HG02970 (cell line): Measurements from ENCODE around the gene ZNF225.
"Not testable (repeated sequence)": the region's sequence is repeated elsewhere in the genome, so short reads cannot be mapped to it uniquely, and the experiment has no call there.

Experiments used
- ATAC-seq: cut with Tn5 transposase; IDR thresholded peaks from one replicate; pipeline ENCODE4 v1.9.1; 2021; ENCODE audit warnings: mild to moderate bottlenecking, moderate library complexity, moderate number of reproducible peaks; ENCODE audit not compliant: unreplicated experiment, low FRiP score

The ZNF225 gene

GRCh38 chr19:44113138-44113783, at the start of gene ZNF225:
Gene ZNF225 (plus strand): TSS chr19:44113399. CDS start chr19:44115828, 2,429 bp downstream.
- ATAC-seq, result peak; percentile 96

- ATAC-seq, result no peak
Measured at GRCh38 chr19:44066305-44066704, 46.9 kb upstream of the ZNF225 start.

GRCh38 chr19:44069415-44069814, 43.8 kb upstream of the ZNF225 start:
- no peak for ATAC-seq

- peak; percentile 95 for ATAC-seq
Measured at GRCh38 chr19:44071824-44072542, 41.2 kb upstream of the ZNF225 start, which contains the start of gene ZNF284. Gene ZNF284 (plus strand): TSS chr19:44072159. CDS start chr19:44076390, 4,231 bp downstream.

- ATAC-seq, result no peak
Measured at GRCh38 chr19:44072543-44073401, 40.4 kb upstream of the ZNF225 start.

GRCh38 chr19:44076325-44076724, 36.9 kb upstream of the ZNF225 start:
- no peak for ATAC-seq

- no peak for ATAC-seq
Measured at GRCh38 chr19:44092108-44092507, 21.1 kb upstream of the ZNF225 start.

GRCh38 chr19:44093931-44094765, 19.1 kb upstream of the ZNF225 start, which contains the start of gene ZNF224:
Gene ZNF224 (plus strand): TSS chr19:44094361. CDS start chr19:44097874, 3,513 bp downstream.
- ATAC-seq, result peak; percentile 87

GRCh38 chr19:44107751-44108150, 5.4 kb upstream of the ZNF225 start:
- ATAC-seq, result no peak

- ATAC-seq, result no peak
Measured at GRCh38 chr19:44109458-44109857, 3.7 kb upstream of the ZNF225 start.

GRCh38 chr19:44111910-44112463, 1.2 kb upstream of the ZNF225 start:
- ATAC-seq, result no peak

GRCh38 chr19:44112802-44113137, 429 bp upstream of the ZNF225 start:
- ATAC-seq, result no peak

- ATAC-seq, result peak; percentile 5
Measured at GRCh38 chr19:44113784-44114390, 688 bp downstream of the ZNF225 start.

GRCh38 chr19:44121162-44121561, 8.0 kb downstream of the ZNF225 start:
- not testable (repeated sequence) for ATAC-seq

GRCh38 chr19:44131955-44132354, 18.8 kb downstream of the ZNF225 start:
- no peak for ATAC-seq

- no peak for ATAC-seq
Measured at GRCh38 chr19:44141191-44142058, 28.2 kb downstream of the ZNF225 start, which contains the start of gene ZNF234. Gene ZNF234 (plus strand): TSS chr19:44141554. CDS start chr19:44144633, 3,079 bp downstream.

GRCh38 chr19:44142059-44142433, 28.8 kb downstream of the ZNF225 start:
- ATAC-seq, result no peak

- ATAC-seq, result no peak
Measured at GRCh38 chr19:44149776-44150175, 36.6 kb downstream of the ZNF225 start.
